Measurements from ENCODE around the gene GMIP.

- TF ChIP-seq CTCF (conservative IDR thresholded peaks at IDR 0.05; ENCODE audit: low read depth in 2 of 2) (no peak), EZH2 (IDR thresholded peaks at IDR 0.05; ENCODE audit: low read depth, unreplicated experiment) (no peak), POLR2AphosphoS5 (IDR thresholded peaks at IDR 0.05; ENCODE audit: low read depth) (no peak), CREB1 (CRISPR knock-in tag; IDR thresholded peaks at IDR 0.05; ENCODE audit: low read depth) (no peak), EZH2phosphoT487 (IDR thresholded peaks at IDR 0.05; ENCODE audit: unreplicated experiment) (no peak), REST (IDR thresholded peaks at IDR 0.05; ENCODE audit: unreplicated experiment) (no peak), STAT1 (IDR thresholded peaks at IDR 0.05; ENCODE audit: unreplicated experiment) (no peak), NANOG (IDR thresholded peaks at IDR 0.05; ENCODE audit: borderline replicate concordance) (no peak)
Observed at GRCh38 chr19:19662344-19662743, 18.9 kb upstream of the GMIP start.

Measured in GM23338 (cell line).